GM18511 (cell line): ENCODE data around the gene ADGRL3.

Source experiments
- ATAC-seq: cut with Tn5 transposase; IDR thresholded peaks from one replicate; pipeline ENCODE4 v1.9.1; 2021; ENCODE audit warnings: mild to moderate bottlenecking, moderate library complexity; ENCODE audit not compliant: unreplicated experiment

The ADGRL3 gene

GRCh38 chr4:61200187-61200915 lies at the start of gene ADGRL3:
Gene ADGRL3 (plus strand): TSS chr4:61200326.
- ATAC-seq, result no peak

- ATAC-seq, result no peak
Observed at GRCh38 chr4:61152433-61152832, 47.7 kb upstream of the ADGRL3 start.

GRCh38 chr4:61160478-61160877 lies 39.6 kb upstream of the ADGRL3 start:
- ATAC-seq, result no peak

DNA sequence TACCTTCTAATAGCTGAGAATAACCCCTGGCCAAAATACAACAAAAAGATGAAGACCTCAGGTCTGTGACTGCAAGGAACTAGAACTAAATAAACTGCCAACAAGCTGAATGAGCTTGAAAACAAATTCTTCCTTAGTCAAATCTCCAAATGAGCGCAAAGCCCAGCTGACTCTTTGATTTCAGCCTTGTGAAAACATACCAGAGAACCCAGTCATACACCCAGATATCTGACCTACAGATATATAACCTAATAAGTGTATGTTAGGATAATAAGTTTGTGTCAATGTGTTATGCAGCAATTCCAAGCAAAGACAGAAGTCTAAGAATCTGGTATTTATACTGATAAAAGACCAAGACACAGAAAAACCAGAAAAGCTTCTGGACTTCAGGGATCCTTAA lies 38.0 kb upstream of the ADGRL3 start:
- no peak for ATAC-seq

GRCh38 chr4:61173799-61174198 lies 26.3 kb upstream of the ADGRL3 start:
- no peak for ATAC-seq

DNA sequence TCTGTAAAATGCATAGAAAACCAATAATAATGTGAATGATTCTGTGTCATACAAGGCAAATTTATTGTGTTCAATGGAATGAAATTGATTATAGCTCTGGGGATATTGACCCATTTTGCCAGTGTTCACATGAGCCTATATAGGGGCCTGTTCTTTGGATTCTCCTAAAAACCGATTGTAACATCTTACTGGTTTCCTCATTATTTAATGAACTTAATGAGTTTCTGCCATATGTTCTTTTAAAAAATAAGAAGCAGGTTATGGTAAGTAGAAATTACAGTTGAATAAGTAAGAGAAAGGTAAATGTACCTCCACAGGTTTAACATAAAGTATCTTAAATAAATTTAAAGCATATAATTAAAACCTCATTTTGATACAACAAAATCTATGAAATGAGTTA lies 24.6 kb upstream of the ADGRL3 start:
- ATAC-seq, result no peak

DNA sequence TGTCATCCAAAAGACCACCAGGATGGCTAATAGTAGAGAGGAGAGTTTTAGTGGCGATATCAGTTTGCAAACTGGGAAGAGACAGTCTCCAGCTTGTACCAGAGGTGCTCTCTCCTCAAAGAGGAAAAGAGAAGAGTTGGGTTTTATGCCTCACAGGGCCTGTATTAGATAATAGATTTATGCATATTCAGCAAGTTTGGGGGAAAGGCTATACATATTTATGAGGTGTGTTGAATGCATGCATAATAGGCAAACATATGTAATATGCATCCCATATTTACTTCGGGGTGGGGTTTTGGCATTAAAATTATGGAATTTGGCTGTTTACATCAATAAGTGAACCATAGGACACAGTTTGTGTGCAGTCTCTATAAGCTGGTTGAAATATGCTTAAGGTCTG lies 22.8 kb upstream of the ADGRL3 start:
- no peak for ATAC-seq

GRCh38 chr4:61180405-61180804 lies 19.7 kb upstream of the ADGRL3 start:
- no peak for ATAC-seq

DNA sequence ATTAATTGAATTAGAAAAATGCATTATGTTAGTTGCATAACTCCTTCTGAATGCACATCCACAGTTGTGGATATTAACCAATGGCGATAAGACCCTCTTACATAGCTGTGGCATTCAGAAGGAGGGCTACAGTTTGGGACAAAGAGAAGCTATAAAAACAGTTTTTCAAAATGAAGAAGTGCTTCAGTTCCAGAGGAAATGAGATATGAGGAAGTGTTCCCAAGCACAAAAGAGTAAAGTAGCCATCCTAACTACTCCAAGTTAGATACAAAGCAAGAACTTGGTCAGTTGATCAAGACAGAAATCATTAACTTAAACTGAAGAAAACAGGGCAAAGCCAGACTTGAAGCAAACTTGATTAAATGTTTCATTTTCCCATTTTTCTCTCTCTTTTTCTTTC lies 17.2 kb upstream of the ADGRL3 start:
- no peak for ATAC-seq

DNA sequence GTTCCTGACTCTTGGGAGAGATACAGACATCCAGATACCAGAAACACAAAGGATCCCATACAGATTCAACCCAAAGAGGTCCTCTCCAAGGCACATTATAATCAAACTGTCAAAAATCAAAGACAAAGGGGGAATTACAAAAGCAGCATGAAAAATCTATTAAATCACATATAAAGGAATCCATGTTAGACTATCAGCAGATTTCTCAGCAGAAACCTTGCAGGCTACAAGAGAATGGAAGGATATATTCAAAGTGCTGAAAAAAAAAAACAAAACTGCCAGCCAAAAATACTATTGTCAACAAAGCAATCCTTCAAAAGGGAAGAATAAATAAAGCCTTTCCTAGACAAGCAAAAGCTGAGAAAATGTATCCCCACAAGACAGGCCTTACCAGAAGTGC lies 14.8 kb upstream of the ADGRL3 start:
- ATAC-seq, result no peak

- ATAC-seq, result no peak
Observed at GRCh38 chr4:61192392-61192791, 7.7 kb upstream of the ADGRL3 start.

- no peak for ATAC-seq
Observed at GRCh38 chr4:61193863-61194262, 6.3 kb upstream of the ADGRL3 start.

GRCh38 chr4:61194571-61194970 lies 5.6 kb upstream of the ADGRL3 start:
- ATAC-seq, result no peak

- no peak for ATAC-seq
Observed at GRCh38 chr4:61195101-61195500, 5.0 kb upstream of the ADGRL3 start.

- ATAC-seq, result no peak
Observed at GRCh38 chr4:61198686-61199085, 1.4 kb upstream of the ADGRL3 start.

GRCh38 chr4:61199873-61200186 lies 296 bp upstream of the ADGRL3 start:
- ATAC-seq, result no peak

GRCh38 chr4:61200916-61201526 lies 895 bp downstream of the ADGRL3 start:
- no peak for ATAC-seq

GRCh38 chr4:61201561-61201960 lies 1.4 kb downstream of the ADGRL3 start:
- ATAC-seq, result no peak

DNA sequence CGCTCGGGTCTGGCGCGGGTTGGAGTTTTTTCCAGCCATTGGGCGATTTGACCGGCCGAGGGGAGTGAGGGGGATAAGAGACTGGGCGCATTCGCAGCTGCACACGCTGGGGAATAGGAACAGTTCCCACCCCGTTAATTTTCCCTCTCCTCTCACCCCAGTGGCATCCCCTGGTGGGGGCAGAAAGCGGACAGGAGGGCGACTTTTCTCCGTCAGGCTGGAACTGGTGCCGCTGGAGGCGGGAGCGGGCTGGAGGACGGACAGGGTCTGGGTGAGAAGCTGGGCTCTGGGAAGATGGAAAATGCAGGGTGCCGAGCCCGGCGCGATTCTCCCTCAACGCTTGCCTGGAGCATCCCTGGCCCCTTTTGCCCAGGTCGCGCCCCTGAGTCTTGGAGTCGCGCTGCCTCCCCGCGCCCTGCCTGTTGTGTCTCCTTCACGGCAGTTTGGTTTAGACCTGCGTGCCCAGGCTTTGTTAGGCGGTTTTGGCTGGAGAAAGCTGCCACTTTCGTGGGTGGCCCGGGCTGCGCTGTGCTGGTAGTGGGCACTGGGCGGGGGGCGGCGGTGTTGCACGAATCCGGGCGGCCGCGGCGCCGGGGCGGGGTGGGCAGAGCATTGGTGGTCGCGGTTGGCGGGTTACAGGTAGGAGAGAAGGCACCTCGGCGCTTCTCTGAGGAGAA lies 2.0 kb downstream of the ADGRL3 start:
- no peak for ATAC-seq

- no peak for ATAC-seq
Observed at GRCh38 chr4:61202638-61203435, 2.7 kb downstream of the ADGRL3 start.

GRCh38 chr4:61203436-61203790 lies 3.3 kb downstream of the ADGRL3 start:
- ATAC-seq, result no peak
